ENCODE data around the gene AFAP1. TPM values are rescaled to one million over a fixed set of nuclear protein-coding genes. Genes with fewer than 3 reads are reported as not detected.

AFAP1 gene
- total and polyA plus RNA-seq, 2 donors (not counting 3 experiments of a cell fraction or from before 2014, with no cell fraction given), result 32.3 to 103 TPM

DNA sequence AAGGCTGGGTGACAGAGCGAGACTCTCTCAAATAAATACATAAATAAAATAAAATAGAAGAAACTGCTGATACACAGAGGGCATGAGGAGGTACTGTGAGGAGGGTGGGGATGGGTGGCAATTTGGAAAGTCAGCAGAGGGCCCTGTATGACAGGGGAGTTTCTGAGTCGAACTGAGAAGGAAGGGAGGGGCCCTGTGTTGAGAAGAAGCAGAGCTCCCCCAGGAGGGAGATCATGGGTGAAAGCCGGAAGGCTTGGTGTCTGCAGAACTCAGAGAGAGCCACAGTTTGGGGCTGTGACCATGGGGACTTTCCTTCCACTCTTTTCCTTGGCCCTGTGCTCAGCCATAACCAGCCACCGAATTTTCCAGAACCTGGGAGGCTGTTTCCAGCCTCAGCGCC is 24.8 kb upstream of the AFAP1 start:
- H3K36me3 ChIP-seq (ENCODE audit: control insufficient read depth in 2 of 2, extremely low read depth in 1 of 2, insufficient read depth in 2 of 2, low read length in 2 of 2), result no peaks in the 10 kb centered on the region
- no peaks in the 10 kb centered on the region for H3K9me1 ChIP-seq (replicated peaks; ENCODE audit: control insufficient read depth, extremely low read depth, insufficient read depth, low read length)
- BruUV-seq (replicated peaks), result no TSS peak
- H3K9ac ChIP-seq (replicated peaks; ENCODE audit: extremely low read depth, insufficient read depth, low read length), result no peak overlapping the region
- no peaks in the 10 kb centered on the region for H3K79me2 ChIP-seq (ENCODE audit: control insufficient read depth, insufficient read depth, low read length)
- DNase-seq (ENCODE audit: low read depth, low spot score) (no peak), FAIRE-seq (no peak)
- H4K20me1 ChIP-seq (replicated peaks; ENCODE audit: control insufficient read depth, extremely low read depth, insufficient read depth, low read length), result no peaks in the 10 kb centered on the region
- intact Hi-C loops (cut with micrococcal nuclease), result no loop called here
- H3K4me3 ChIP-seq (replicated peaks in 1 of 3; ENCODE audit: insufficient read depth in 1 of 3, low read depth in 1 of 3, low read length in 3 of 3), result no peak overlapping the region
- H3K27ac ChIP-seq (ENCODE audit: insufficient read depth, low read depth, low read length), result no peak overlapping the region
- dilution Hi-C loops (cut with MboI; ENCODE audit: extremely low pct_ligation_motif_present, low sequenced_read_pairs), result no loop called here
- H2AFZ ChIP-seq (ENCODE audit: low read depth, low read length), result no peak overlapping the region
- no peaks in the 10 kb centered on the region for H3K9me3 ChIP-seq (replicated peaks; ENCODE audit: control insufficient read depth, insufficient read depth, low read length)
- TF ChIP-seq, protein P1, sequence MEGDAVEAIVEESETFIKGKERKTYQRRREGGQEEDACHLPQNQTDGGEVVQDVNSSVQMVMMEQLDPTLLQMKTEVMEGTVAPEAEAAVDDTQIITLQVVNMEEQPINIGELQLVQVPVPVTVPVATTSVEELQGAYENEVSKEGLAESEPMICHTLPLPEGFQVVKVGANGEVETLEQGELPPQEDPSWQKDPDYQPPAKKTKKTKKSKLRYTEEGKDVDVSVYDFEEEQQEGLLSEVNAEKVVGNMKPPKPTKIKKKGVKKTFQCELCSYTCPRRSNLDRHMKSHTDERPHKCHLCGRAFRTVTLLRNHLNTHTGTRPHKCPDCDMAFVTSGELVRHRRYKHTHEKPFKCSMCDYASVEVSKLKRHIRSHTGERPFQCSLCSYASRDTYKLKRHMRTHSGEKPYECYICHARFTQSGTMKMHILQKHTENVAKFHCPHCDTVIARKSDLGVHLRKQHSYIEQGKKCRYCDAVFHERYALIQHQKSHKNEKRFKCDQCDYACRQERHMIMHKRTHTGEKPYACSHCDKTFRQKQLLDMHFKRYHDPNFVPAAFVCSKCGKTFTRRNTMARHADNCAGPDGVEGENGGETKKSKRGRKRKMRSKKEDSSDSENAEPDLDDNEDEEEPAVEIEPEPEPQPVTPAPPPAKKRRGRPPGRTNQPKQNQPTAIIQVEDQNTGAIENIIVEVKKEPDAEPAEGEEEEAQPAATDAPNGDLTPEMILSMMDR (IDR thresholded peaks at IDR 0.05; ENCODE audit: extremely low read depth in 1 of 2, insufficient read depth in 1 of 2, low read depth in 1 of 2, low read length in 2 of 2), result no peak
- TF ChIP-seq EZH2 (IDR thresholded peaks at IDR 0.05; ENCODE audit: borderline replicate concordance, low read depth, low read length, severe bottlenecking) (no peak), FOS (IDR thresholded peaks at IDR 0.05; ENCODE audit: borderline replicate concordance, insufficient read depth, low read length) (no peak), POLR2AphosphoS5 (IDR thresholded peaks at IDR 0.05; ENCODE audit: insufficient read depth, low read depth, low read length) (no peak), JUN (IDR thresholded peaks at IDR 0.05; ENCODE audit: borderline replicate concordance, insufficient read depth, insufficient read length, low read depth) (no peak)
- TF ChIP-seq, protein P2, sequence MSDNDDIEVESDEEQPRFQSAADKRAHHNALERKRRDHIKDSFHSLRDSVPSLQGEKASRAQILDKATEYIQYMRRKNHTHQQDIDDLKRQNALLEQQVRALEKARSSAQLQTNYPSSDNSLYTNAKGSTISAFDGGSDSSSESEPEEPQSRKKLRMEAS (IDR thresholded peaks at IDR 0.05; ENCODE audit: insufficient read depth, insufficient read length), result no peak
- no peaks in the 10 kb centered on the region for H3K27me3 ChIP-seq (ENCODE audit: control insufficient read depth in 2 of 2, insufficient read depth in 2 of 2, low read length in 2 of 2)
- POLR2A ChIA-PET, result no interaction called here
- H3K4me1 ChIP-seq (ENCODE audit: control insufficient read depth, extremely low read depth, insufficient read depth, low read length), result peaks cover 35% of the 10 kb centered on the region
- CTCF ChIA-PET, result interaction anchor here (1.1 kb wide), 1 partner anchor 20 kb away, joined by 3 read pairs; no protein-coding TSS in a partner anchor
- no peak overlapping the region for H3K4me2 ChIP-seq (ENCODE audit: insufficient read depth, low read length)
